Astrocyte of the spinal cord (primary cell): ENCODE data around the gene SAMD4A.
"Not testable (repeated sequence)": the region's sequence is repeated elsewhere in the genome, so short reads cannot be mapped to it uniquely, and the experiment has no call there.

Source experiments
- DNase-seq: peaks from one replicate; pipeline ENCODE4 v3.0.0; 2011; ENCODE audit warnings: low read depth, low spot score
- H3K4me3 ChIP-seq: 2 replicates; pipeline ENCODE4 v1.5.1; 2011; ENCODE audit warnings: low read depth, mild to moderate bottlenecking, low read length, moderate library complexity
- in situ Hi-C: cut with HindIII; loops from 2 replicates; pipeline ENCODE4 v1.10.0; 2017; ENCODE audit warnings: low sequenced_read_pairs
- TF ChIP-seq, protein P1 (sequence below): IDR thresholded peaks from 2 replicates; pipeline ENCODE4 v1.5.1; 2012; ENCODE audit warnings: low read depth, mild to moderate bottlenecking, low read length, inconsistent platforms

The SAMD4A gene

GRCh38 chr14:54746019-54746418 lies 179.1 kb downstream of the SAMD4A start:
- TF ChIP-seq, protein P1, sequence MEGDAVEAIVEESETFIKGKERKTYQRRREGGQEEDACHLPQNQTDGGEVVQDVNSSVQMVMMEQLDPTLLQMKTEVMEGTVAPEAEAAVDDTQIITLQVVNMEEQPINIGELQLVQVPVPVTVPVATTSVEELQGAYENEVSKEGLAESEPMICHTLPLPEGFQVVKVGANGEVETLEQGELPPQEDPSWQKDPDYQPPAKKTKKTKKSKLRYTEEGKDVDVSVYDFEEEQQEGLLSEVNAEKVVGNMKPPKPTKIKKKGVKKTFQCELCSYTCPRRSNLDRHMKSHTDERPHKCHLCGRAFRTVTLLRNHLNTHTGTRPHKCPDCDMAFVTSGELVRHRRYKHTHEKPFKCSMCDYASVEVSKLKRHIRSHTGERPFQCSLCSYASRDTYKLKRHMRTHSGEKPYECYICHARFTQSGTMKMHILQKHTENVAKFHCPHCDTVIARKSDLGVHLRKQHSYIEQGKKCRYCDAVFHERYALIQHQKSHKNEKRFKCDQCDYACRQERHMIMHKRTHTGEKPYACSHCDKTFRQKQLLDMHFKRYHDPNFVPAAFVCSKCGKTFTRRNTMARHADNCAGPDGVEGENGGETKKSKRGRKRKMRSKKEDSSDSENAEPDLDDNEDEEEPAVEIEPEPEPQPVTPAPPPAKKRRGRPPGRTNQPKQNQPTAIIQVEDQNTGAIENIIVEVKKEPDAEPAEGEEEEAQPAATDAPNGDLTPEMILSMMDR, result no peak
- no peak for DNase-seq
- in situ Hi-C loops, result no loop called here
- no peak overlapping the region for H3K4me3 ChIP-seq

DNA sequence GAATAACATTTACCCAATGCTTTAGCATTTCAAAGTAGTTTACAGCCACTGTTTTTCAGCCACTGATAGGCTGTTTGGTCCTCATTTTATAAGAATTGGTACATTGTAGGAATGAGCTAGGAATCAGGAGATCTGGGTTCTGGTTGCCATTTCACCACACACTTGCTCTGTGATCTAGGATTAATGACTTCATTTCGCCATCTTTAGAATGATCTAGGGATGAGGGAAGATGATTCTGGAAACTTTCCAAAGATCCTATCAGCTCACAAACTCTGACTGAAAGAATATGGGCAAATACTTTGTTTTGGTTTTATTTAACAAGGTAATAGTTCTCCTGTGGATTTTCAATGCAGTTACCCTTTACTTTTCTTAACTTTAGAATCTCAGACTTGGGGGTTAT lies 180.7 kb downstream of the SAMD4A start:
- TF ChIP-seq, protein P1, result no peak
- no peak overlapping the region for H3K4me3 ChIP-seq
- DNase-seq, result no peak
- in situ Hi-C loops, result no loop called here

GRCh38 chr14:54749180-54749579 lies 182.3 kb downstream of the SAMD4A start:
- DNase-seq, result no peak
- in situ Hi-C loops, result no loop called here
- TF ChIP-seq, protein P1, result no peak
- H3K4me3 ChIP-seq, result no peak overlapping the region

DNA sequence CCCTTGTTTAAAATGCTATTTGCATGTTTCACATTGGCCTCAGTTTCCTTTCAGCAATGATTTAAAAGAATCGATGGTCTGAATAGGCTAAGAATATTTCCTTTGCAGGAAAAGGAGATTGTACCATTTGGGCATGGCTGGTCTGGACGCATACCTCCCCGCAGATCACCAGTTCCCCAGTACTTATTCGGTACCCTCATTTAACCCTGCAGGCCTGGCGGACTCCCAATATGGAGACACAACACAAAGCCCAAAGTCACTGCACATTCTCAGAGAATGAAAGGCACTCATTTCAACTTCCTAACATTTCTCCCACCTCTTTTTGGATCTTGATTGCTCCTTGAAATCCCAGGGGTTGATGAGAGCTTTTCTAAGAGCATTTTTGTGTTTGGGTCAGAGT lies 182.8 kb downstream of the SAMD4A start:
- no peak overlapping the region for H3K4me3 ChIP-seq
- no peak for DNase-seq
- in situ Hi-C loops, result no loop called here
- TF ChIP-seq, protein P1, result no peak

GRCh38 chr14:54752611-54753010 lies 185.7 kb downstream of the SAMD4A start:
- DNase-seq, in situ Hi-C loops, H3K4me3 ChIP-seq: not testable (repeated sequence)

- in situ Hi-C loops, H3K4me3 ChIP-seq, DNase-seq: not testable (repeated sequence)
These were observed 186.5 kb downstream of the SAMD4A start for GRCh38 chr14:54753396-54753795.

- TF ChIP-seq, protein P1, result no peak
- in situ Hi-C loops, result no loop called here
These were observed 187.2 kb downstream of the SAMD4A start for GRCh38 chr14:54754116-54754622.

GRCh38 chr14:54754623-54755386 lies 187.9 kb downstream of the SAMD4A start:
- H3K4me3 ChIP-seq, result no peak overlapping the region
- in situ Hi-C loops, result no loop called here
- no peak for DNase-seq
- TF ChIP-seq, protein P1, result no peak

More at GRCh38 chr14:54754116-54754622, 187.2 kb downstream of the SAMD4A start:
- no peak overlapping the region for H3K4me3 ChIP-seq
- no peak for DNase-seq
